SK-N-MC (cell line): ENCODE measurements around the gene TBC1D1.

ENCODE experiments used
- DNase-seq: peaks from one replicate; pipeline ENCODE4 v3.0.0-alpha.2; 2011; ENCODE audit warnings: low read depth, low spot score
- H3K27ac ChIP-seq: fragments of 200-600 bp; sonication (generic); 2 replicates; pipeline ENCODE4 v1.5.1; 2016; ENCODE audit warnings: mixed run types
- H3K36me3 ChIP-seq: fragments of 200-600 bp; sonication (generic); 2 replicates; pipeline ENCODE4 v1.6.1; 2017; ENCODE audit warnings: antibody characterized with exemption, low read length, mixed read lengths; ENCODE audit not compliant: insufficient read depth
- H3K4me3 ChIP-seq: fragments of 200-600 bp; sonication (generic); 2 replicates; pipeline ENCODE4 v1.5.1; 2016
- H3K9ac ChIP-seq: fragments of 200-600 bp; sonication (generic); 2 replicates; pipeline ENCODE4 v1.8.0; 2017; ENCODE audit warnings: mixed run types, mixed read lengths; ENCODE audit not compliant: insufficient read length
- H3K9me3 ChIP-seq: fragments of 200-600 bp; sonication (generic); 2 replicates; pipeline ENCODE4 v1.6.1; 2017; ENCODE audit warnings: low read depth, mild to moderate bottlenecking, antibody characterized with exemption, low read length, moderate library complexity, mixed read lengths
- EZH2 ChIP-seq: fragments of 200-600 bp; sonication (generic); IDR thresholded peaks from one replicate; pipeline ENCODE4 v1.6.1; 2017; ENCODE audit warnings: antibody characterized with exemption
- FOXP2 ChIP-seq: optimal IDR thresholded peaks from 2 replicates; pipeline ENCODE3; 2011; ENCODE audit warnings: mild to moderate bottlenecking, moderate library complexity; ENCODE audit not compliant: insufficient read depth; ENCODE audit errors: extremely low read length, control extremely low read depth
- POLR2AphosphoS5 ChIP-seq: IDR thresholded peaks from 2 replicates; pipeline ENCODE4 v1.6.1; 2012; ENCODE audit warnings: mild to moderate bottlenecking, low read depth, low read length, borderline replicate concordance

The TBC1D1 gene

DNA sequence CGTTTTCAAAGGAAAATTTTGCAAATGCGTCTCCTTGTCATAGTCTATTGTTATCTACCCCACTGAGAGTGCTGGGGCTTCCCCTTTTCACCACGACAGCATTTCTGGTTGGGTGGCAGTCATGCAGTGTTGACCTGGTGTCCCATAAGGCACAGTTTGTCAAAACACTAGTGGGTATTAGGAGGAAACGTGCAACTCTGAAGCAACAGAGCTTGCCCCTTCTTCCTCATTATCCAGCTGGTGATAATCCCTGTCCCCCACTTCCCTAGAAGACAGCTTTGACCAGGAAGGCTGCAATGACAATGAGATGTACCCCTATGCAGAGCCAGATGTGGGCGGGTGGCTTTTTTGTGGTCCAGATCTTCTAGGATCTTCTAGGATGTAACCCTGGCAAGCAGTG lies 1.8 kb downstream of the TBC1D1 start:
- Histone ChIP-seq H3K9ac (no peak overlapping the region), H3K4me3 (no peak overlapping the region), H3K9me3 (no peaks in the 10 kb centered on the region), H3K27ac (no peak overlapping the region), H3K36me3 (no peaks in the 10 kb centered on the region)
- no peak for TF ChIP-seq POLR2AphosphoS5
- DNase-seq = no peak

DNA sequence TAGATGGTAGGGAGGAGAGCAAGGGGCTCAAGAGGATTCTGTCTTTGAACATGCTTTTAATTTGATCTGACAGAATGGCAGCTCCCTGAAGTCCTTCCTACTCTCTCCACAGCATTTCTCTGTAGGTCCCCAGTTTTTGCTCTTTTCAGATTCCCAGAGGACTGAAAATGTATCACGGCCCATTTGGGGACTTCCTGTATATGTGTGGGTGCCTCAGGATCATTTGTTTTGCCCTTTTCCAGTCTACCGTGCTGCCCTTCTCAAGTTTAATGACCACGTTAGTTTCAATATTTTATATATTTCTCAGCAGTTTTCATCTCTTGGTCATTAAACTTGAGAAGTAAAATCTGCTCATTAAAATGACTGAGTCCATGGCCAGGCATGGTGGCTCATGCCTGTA lies 2.3 kb downstream of the TBC1D1 start:
- H3K4me3 ChIP-seq = no peak overlapping the region
- no peak overlapping the region for H3K9ac ChIP-seq
- H3K27ac ChIP-seq = no peak overlapping the region

DNA sequence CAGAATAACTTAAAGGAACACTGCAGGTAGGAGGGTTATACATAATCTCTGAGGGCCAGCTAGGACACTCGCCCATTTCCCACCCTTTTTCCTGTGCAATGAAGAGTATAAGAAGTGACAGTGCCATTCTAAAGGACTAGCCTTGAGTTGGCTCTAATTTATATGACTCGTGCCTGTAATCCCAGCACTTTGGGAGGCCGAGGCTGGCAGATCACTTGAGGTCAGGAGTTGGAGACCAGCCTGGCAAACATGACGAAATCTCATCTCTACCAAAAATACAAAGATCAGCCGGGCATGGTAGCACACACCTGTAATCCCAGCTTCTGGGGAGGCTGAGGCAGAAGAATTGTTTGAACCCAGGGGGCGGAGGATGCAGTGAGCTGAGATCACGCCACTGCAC lies 4.4 kb downstream of the TBC1D1 start:
- no peak for DNase-seq
- no peak for TF ChIP-seq FOXP2
- TF ChIP-seq EZH2 = no peak
- no peak for TF ChIP-seq POLR2AphosphoS5
- no peak overlapping the region for H3K9ac ChIP-seq
- no peak overlapping the region for H3K27ac ChIP-seq
- H3K4me3 ChIP-seq = no peak overlapping the region
- H3K36me3 ChIP-seq = no peaks in the 10 kb centered on the region
- H3K9me3 ChIP-seq = no peaks in the 10 kb centered on the region

More for the DNA sequence above, 2.3 kb downstream of the TBC1D1 start:
- Histone ChIP-seq H3K36me3 (no peaks in the 10 kb centered on the region), H3K9me3 (no peaks in the 10 kb centered on the region)
- no peak for DNase-seq
- TF ChIP-seq EZH2 (no peak), POLR2AphosphoS5 (no peak), FOXP2 (no peak)

DNA sequence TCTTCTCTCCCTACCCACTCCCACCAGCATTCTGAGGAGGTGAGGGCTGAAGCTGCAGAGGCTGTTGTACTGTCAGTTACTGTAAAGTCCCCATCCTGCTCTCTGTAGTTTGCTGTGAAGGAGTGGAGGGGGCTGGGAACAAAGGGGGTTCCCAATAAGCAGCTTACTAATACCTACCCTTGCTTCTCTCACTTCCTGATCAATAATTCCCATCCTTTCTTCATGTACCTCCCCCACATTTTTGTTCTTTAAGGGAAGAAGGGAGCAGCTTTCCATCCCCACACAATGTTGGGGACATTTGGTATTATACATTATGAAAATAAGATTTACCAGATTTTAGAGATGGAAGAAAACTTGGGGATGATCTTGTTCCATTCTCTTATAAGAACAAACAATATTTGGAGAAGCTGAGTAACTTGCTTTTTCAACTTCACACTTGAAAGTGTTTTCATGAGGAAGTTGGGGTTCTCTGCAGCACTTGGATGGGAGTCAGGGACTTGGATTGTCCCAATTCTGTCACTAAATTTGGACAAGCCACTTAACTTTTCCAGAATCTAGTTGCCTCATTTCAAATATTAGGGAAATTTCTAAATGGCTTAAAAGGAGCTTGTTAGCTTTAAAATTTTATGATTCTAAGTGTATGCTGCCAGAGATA lies 5.4 kb downstream of the TBC1D1 start:
- no peaks in the 10 kb centered on the region for H3K36me3 ChIP-seq
- no peak overlapping the region for H3K27ac ChIP-seq
- no peak overlapping the region for H3K9ac ChIP-seq
- TF ChIP-seq EZH2 = no peak
- TF ChIP-seq FOXP2 = no peak
- no peak for TF ChIP-seq POLR2AphosphoS5
- no peak overlapping the region for H3K4me3 ChIP-seq
- no peak for DNase-seq
- no peaks in the 10 kb centered on the region for H3K9me3 ChIP-seq

DNA sequence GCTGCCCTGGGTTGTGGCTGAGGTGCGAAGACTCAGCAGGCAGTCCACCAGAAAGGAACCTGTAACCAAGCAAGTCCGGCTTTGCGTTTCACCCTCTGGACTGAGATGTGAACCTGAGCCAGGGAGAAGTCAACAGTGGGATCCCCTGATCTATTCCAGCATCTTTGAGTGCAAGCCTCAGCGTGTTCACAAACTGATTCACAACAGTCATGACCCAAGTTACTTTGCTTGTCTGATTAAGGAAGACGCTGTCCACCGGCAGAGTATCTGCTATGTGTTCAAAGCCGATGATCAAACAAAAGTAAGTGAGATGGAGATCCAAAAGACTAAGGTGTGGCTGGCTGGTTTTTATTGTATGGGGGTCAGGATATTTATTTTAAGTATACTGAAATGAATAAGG lies 11.3 kb downstream of the TBC1D1 start:
- TF ChIP-seq POLR2AphosphoS5 = no peak
- TF ChIP-seq EZH2 = no peak
- TF ChIP-seq FOXP2 = no peak
- DNase-seq = no peak
- H3K4me3 ChIP-seq = no peak overlapping the region
- no peaks in the 10 kb centered on the region for H3K36me3 ChIP-seq
- H3K9ac ChIP-seq = no peak overlapping the region
- no peaks in the 10 kb centered on the region for H3K9me3 ChIP-seq
- no peak overlapping the region for H3K27ac ChIP-seq

DNA sequence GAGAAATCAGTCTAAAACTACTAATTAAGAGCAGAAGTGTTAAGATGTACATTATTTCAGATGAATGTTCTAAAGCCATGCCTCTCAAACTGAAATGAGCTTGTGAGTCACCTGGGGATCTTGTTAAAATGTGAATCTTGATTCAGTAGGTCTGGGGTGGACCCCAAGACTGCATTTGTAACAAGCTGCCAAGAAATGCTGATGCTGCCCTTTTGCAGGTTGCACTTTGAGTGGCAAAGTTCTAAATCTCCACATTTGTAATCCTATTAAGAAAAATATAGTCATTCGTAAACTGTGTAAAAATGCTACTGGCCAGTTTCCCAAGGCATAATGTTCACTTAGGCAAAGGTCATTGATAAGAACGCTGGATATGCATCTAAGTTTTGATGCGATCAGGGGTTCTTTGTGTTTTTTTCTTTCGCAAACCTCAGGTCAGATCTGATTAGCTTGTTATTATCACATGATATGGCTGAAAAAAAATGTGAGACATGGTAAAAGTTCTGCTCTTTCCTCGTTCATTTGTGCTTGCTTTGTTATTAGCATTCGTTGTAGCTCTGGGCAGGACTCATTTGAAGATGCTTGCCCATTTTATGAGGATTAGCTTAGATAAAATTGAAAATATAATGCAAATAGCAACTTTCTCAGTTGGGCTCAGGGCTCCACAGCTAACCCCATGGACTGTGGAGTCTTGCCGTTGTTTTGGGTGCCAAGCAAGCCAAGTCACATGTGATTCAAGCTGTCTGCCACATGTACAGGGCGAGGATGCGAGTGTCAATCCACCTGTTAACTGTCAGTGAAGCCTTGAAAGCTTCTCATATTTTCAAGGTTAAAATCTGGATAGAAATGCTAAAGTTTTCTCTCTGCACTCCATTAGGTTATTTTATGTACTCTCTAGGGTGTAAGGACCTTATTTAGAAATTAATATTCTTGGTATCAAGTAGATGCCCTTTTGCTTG lies 12.1 kb downstream of the TBC1D1 start:
- H3K9ac ChIP-seq = no peak overlapping the region
- H3K27ac ChIP-seq = no peak overlapping the region
- TF ChIP-seq POLR2AphosphoS5 = no peak
- no peak for TF ChIP-seq EZH2
- TF ChIP-seq FOXP2 = no peak
- H3K9me3 ChIP-seq = no peaks in the 10 kb centered on the region
- no peaks in the 10 kb centered on the region for H3K36me3 ChIP-seq
- no peak overlapping the region for H3K4me3 ChIP-seq
- DNase-seq = no peak

DNA sequence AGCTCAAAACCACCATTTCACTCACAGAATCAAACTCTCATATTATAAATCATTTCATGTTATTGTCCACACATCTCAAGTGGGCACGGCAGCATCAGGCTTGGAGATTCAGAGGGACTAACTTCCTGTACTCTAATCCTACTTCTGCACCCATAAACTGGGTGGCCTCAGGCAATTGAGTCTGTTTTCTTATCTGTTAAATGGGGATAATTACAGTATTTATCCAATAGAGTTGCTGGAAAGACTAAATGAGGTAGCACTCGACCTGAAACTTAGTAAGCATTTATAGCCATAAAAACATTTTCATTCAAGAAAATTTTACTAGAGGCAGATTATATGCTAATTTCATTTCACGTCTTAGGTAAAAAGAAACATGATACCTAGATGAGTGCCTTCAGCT lies 13.0 kb downstream of the TBC1D1 start:
- no peaks in the 10 kb centered on the region for H3K9me3 ChIP-seq
- H3K36me3 ChIP-seq = no peaks in the 10 kb centered on the region
- H3K27ac ChIP-seq = no peak overlapping the region
- no peak overlapping the region for H3K9ac ChIP-seq
- H3K4me3 ChIP-seq = no peak overlapping the region
- TF ChIP-seq EZH2 = no peak
- TF ChIP-seq FOXP2 = no peak
- TF ChIP-seq POLR2AphosphoS5 = no peak
- DNase-seq = no peak

DNA sequence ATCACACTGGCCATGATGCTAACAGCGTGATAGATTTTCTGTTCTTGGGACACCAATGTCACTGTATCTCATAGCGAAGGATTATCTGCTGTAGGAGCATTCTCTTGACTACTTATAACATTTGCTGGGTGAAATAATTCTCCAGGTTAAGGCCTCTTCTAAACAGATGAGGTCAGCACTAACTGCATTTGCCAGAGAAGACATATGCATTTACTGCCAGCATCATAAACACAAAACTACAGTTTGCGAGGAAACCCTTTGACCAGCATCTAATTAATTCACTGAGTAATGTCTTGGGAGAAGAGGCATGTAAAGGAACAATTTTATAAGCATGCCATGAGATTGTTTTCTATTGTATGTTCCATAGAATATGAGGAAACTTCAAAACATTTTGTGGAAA lies 13.9 kb downstream of the TBC1D1 start:
- no peak overlapping the region for H3K9ac ChIP-seq
- H3K36me3 ChIP-seq = no peaks in the 10 kb centered on the region
- no peak overlapping the region for H3K27ac ChIP-seq
- DNase-seq = no peak
- H3K9me3 ChIP-seq = no peaks in the 10 kb centered on the region
- H3K4me3 ChIP-seq = no peak overlapping the region
- no peak for TF ChIP-seq FOXP2
- no peak for TF ChIP-seq POLR2AphosphoS5
- TF ChIP-seq EZH2 = no peak
